ENCODE data around the gene KCNJ18.
"Not testable (repeated sequence)": the region's sequence is repeated elsewhere in the genome, so short reads cannot be mapped to it uniquely, and the experiment has no call there.

Gene KCNJ18

DNA sequence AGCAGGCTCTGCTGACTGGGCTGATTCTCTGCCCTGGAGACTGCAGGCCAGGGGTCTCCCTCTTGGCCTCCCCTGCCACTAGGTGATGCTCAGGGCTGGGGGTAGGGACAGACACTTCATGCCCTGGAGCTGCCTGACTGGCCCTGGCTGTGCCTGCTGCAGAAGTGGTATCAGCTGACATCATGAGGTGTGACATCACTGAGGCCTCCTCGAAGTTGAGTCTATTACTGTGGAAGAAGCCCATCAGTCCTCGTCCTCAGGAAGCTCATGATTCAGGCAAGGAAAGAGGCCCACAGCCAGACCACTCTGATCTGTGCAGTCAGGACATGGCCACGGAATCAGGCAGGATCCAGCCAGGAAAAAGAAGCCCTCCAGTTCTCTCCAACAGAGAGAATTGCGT, 45.9 kb downstream of the KCNJ18 start:
- not testable (repeated sequence) for H3K79me2 ChIP-seq (ENCODE audit: control insufficient read depth, insufficient read depth, low read length); H3K4me1 ChIP-seq (ENCODE audit: control insufficient read depth, low read depth, low read length); H4K8ac ChIP-seq (ENCODE audit: low read depth, low read length); H3K36me3 ChIP-seq (ENCODE audit: control insufficient read depth, insufficient read depth, low read length); H3K56ac ChIP-seq (ENCODE audit: low read length); H3K27ac ChIP-seq (ENCODE audit: low read depth, low read length); H3K18ac ChIP-seq (ENCODE audit: low read length); H3K4me3 ChIP-seq (ENCODE audit: low read length); H3K23ac ChIP-seq (ENCODE audit: low read length); H3K9ac ChIP-seq (ENCODE audit: low read length); H2AK5ac ChIP-seq (ENCODE audit: low read length); H3K4me2 ChIP-seq (ENCODE audit: low read length); H4K5ac ChIP-seq (ENCODE audit: low read length); H2BK120ac ChIP-seq (ENCODE audit: low read depth, low read length); H2BK15ac ChIP-seq (replicated peaks; ENCODE audit: low read depth); DNase-seq; H3K79me1 ChIP-seq (ENCODE audit: low read length); H2BK5ac ChIP-seq (ENCODE audit: low read length); H3K27me3 ChIP-seq (ENCODE audit: insufficient read depth, low read length, poor library complexity); H3K4ac ChIP-seq (ENCODE audit: low read depth, low read length)
- no CpG with 5 or more reads among the region's 4 CpGs for WGBS (ENCODE audit: extremely low coverage, insufficient coverage, low lambda C conversion rate)

DNA sequence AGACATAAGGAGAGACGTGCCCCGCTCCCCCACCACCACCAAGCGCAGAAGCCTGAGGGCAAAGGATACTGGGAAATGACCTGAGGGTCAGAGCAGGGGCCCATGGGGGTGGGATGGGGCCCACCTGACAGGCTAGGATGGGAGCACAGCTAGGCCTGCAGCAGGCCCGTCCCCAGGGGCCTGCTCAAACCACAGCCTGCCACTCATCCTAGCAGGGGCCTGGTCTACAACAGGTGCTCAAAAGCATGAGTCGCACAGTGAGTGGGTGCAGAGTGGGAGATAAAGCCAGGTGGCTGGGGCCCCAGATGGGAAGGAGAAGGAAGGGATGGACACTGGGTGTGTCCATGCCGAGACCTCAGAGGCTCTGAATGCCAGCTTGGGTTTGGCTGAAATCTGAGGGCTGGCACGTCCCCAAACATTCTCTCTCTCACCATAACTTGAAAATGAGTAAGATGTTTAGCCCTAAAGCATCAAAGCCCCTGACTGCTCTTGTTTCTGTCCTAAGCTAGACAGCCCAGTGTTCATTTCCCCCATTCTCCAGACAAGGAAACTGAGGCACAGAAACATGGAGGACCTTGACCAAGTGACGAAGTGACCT, 46.7 kb downstream of the KCNJ18 start:
- not testable (repeated sequence) for H3K56ac ChIP-seq (ENCODE audit: low read length); H3K4ac ChIP-seq (ENCODE audit: low read depth, low read length)
- WGBS (ENCODE audit: extremely low coverage, insufficient coverage, low lambda C conversion rate), result no CpG with 5 or more reads among the region's 8 CpGs

DNA sequence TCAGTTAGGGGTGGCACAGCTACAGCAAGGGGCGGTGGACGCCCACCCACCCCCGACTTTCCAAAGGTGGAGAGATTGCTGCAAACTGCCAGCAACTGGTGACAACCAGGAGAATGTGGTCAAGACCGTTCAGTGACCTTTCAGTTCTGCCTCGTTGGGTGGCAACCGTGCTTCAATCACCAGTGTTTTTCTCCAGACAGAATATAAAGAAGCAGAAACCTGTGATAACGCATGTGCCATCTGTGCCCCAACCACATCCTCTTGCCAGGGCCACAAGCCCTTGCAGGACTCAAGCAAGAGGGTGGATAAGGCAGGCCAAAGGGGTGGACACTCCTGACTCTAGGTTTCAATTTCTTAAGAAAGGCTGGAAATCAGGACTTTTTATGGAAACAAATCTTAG, 47.2 kb downstream of the KCNJ18 start:
- not testable (repeated sequence) for H3K4ac ChIP-seq (ENCODE audit: low read depth, low read length); H2BK15ac ChIP-seq (replicated peaks; ENCODE audit: low read depth); H3K36me3 ChIP-seq (ENCODE audit: control insufficient read depth, insufficient read depth, low read length); H3K23ac ChIP-seq (ENCODE audit: low read length); H3K4me3 ChIP-seq (ENCODE audit: low read length); H4K5ac ChIP-seq (ENCODE audit: low read length); H2BK120ac ChIP-seq (ENCODE audit: low read depth, low read length); H3K9ac ChIP-seq (ENCODE audit: low read length); H3K18ac ChIP-seq (ENCODE audit: low read length); H3K27me3 ChIP-seq (ENCODE audit: insufficient read depth, low read length, poor library complexity); DNase-seq; H3K79me1 ChIP-seq (ENCODE audit: low read length); H3K79me2 ChIP-seq (ENCODE audit: control insufficient read depth, insufficient read depth, low read length); H3K4me1 ChIP-seq (ENCODE audit: control insufficient read depth, low read depth, low read length); H4K8ac ChIP-seq (ENCODE audit: low read depth, low read length); H2BK5ac ChIP-seq (ENCODE audit: low read length); H3K4me2 ChIP-seq (ENCODE audit: low read length); H3K56ac ChIP-seq (ENCODE audit: low read length); H3K27ac ChIP-seq (ENCODE audit: low read depth, low read length); H2AK5ac ChIP-seq (ENCODE audit: low read length)
- no CpG with 5 or more reads among the region's 7 CpGs for WGBS (ENCODE audit: extremely low coverage, insufficient coverage, low lambda C conversion rate)

More for the DNA sequence above, 46.7 kb downstream of the KCNJ18 start:
- H3K27me3 ChIP-seq (ENCODE audit: insufficient read depth, low read length, poor library complexity); H2BK120ac ChIP-seq (ENCODE audit: low read depth, low read length); H3K4me2 ChIP-seq (ENCODE audit: low read length); H3K18ac ChIP-seq (ENCODE audit: low read length); H4K5ac ChIP-seq (ENCODE audit: low read length); H3K4me3 ChIP-seq (ENCODE audit: low read length); H2BK5ac ChIP-seq (ENCODE audit: low read length); H3K36me3 ChIP-seq (ENCODE audit: control insufficient read depth, insufficient read depth, low read length); H4K8ac ChIP-seq (ENCODE audit: low read depth, low read length); H3K9ac ChIP-seq (ENCODE audit: low read length); H2BK15ac ChIP-seq (replicated peaks; ENCODE audit: low read depth); H3K27ac ChIP-seq (ENCODE audit: low read depth, low read length); H3K23ac ChIP-seq (ENCODE audit: low read length); H2AK5ac ChIP-seq (ENCODE audit: low read length); H3K79me1 ChIP-seq (ENCODE audit: low read length); H3K79me2 ChIP-seq (ENCODE audit: control insufficient read depth, insufficient read depth, low read length); DNase-seq; H3K4me1 ChIP-seq (ENCODE audit: control insufficient read depth, low read depth, low read length): not testable (repeated sequence)

DNA sequence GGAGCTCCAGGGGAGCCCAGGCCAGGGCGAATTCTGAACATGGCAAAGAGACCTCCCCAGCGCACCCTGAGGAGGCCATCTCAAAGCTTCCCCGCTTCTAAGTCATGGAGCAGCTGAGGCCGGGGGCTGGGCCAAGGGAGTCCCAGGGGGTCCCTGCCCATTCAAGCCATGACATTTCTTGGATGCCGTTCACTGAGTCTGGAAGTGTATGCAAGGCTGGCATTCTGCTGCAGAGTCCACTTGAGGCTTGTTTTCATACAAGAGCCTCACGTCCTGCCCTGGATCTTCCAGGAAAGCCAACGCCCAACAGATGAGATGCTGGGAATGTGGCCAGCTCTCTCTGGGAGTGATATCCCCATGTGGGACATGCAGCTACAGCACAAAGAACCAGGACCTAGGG, 48.5 kb downstream of the KCNJ18 start:
- H3K4ac ChIP-seq (ENCODE audit: low read depth, low read length); H3K4me2 ChIP-seq (ENCODE audit: low read length); H3K79me2 ChIP-seq (ENCODE audit: control insufficient read depth, insufficient read depth, low read length); H3K79me1 ChIP-seq (ENCODE audit: low read length); H4K8ac ChIP-seq (ENCODE audit: low read depth, low read length); H3K56ac ChIP-seq (ENCODE audit: low read length); H3K27me3 ChIP-seq (ENCODE audit: insufficient read depth, low read length, poor library complexity); H4K5ac ChIP-seq (ENCODE audit: low read length); H2BK5ac ChIP-seq (ENCODE audit: low read length); H2AK5ac ChIP-seq (ENCODE audit: low read length); H3K18ac ChIP-seq (ENCODE audit: low read length); H2BK15ac ChIP-seq (replicated peaks; ENCODE audit: low read depth); H3K36me3 ChIP-seq (ENCODE audit: control insufficient read depth, insufficient read depth, low read length); H3K27ac ChIP-seq (ENCODE audit: low read depth, low read length); H3K23ac ChIP-seq (ENCODE audit: low read length); H3K4me3 ChIP-seq (ENCODE audit: low read length); H3K9ac ChIP-seq (ENCODE audit: low read length); DNase-seq; H3K4me1 ChIP-seq (ENCODE audit: control insufficient read depth, low read depth, low read length); H2BK120ac ChIP-seq (ENCODE audit: low read depth, low read length): not testable (repeated sequence)
- no CpG with 5 or more reads among the region's 7 CpGs for WGBS (ENCODE audit: extremely low coverage, insufficient coverage, low lambda C conversion rate)

DNA sequence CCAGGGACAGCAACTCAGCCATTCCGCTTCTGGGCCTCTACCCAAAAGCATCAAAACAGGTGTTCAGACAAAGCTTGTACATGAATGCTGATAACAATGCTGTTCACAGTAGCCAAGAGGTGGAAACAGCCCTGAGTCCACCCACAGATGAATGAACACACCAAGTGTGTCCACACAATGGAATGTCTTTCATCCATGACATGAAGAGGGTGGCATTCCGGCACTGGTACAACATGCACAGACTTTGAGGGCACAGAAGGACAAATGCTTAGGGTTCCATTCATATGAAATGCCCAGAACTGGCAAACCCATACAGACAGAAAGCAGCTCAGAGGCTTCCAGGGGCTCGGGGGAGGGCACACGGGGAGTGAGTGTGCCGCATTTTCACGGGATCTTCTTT, 49.2 kb downstream of the KCNJ18 start:
- not testable (repeated sequence) for H3K79me1 ChIP-seq (ENCODE audit: low read length); H2AK5ac ChIP-seq (ENCODE audit: low read length); H2BK15ac ChIP-seq (replicated peaks; ENCODE audit: low read depth); H3K4me2 ChIP-seq (ENCODE audit: low read length); H3K4me3 ChIP-seq (ENCODE audit: low read length); H4K8ac ChIP-seq (ENCODE audit: low read depth, low read length); H2BK5ac ChIP-seq (ENCODE audit: low read length); H2BK120ac ChIP-seq (ENCODE audit: low read depth, low read length); H3K4me1 ChIP-seq (ENCODE audit: control insufficient read depth, low read depth, low read length); H3K23ac ChIP-seq (ENCODE audit: low read length); H3K18ac ChIP-seq (ENCODE audit: low read length); H3K56ac ChIP-seq (ENCODE audit: low read length); H3K27me3 ChIP-seq (ENCODE audit: insufficient read depth, low read length, poor library complexity); H3K9ac ChIP-seq (ENCODE audit: low read length); H4K5ac ChIP-seq (ENCODE audit: low read length); DNase-seq; H3K79me2 ChIP-seq (ENCODE audit: control insufficient read depth, insufficient read depth, low read length); H3K27ac ChIP-seq (ENCODE audit: low read depth, low read length); H3K36me3 ChIP-seq (ENCODE audit: control insufficient read depth, insufficient read depth, low read length); H3K4ac ChIP-seq (ENCODE audit: low read depth, low read length)
- no CpG with 5 or more reads among the region's 6 CpGs for WGBS (ENCODE audit: extremely low coverage, insufficient coverage, low lambda C conversion rate)

DNA sequence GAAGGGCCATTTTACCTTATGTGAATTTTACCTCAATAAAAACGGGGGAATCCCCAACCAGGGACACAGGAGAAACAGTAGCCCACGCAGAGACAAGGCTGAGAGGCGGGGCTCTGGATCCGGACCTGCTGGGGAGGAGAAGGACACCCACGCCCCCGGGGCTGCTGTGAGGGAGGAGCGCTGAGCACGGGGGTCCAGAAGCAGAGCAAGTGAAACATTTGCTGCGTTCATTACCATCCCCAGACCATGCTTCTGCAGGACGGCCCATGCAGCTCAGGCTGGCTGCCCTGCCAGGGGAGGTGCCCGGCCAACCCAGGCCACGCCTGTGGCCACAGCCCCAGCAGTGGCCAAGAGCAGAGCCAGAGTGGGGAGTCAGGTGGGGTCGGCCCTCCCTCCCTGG, 50.0 kb downstream of the KCNJ18 start:
- Histone ChIP-seq H3K79me1 (ENCODE audit: low read length) (no peaks in the 10 kb centered on the region), H4K5ac (ENCODE audit: low read length) (no peak overlapping the region), H4K8ac (ENCODE audit: low read depth, low read length) (no peak overlapping the region), H3K27ac (ENCODE audit: low read depth, low read length) (no peak overlapping the region), H3K23ac (ENCODE audit: low read length) (no peak overlapping the region), H2AK5ac (ENCODE audit: low read length) (no peak overlapping the region), H3K4me2 (ENCODE audit: low read length) (no peak overlapping the region), H3K4me3 (ENCODE audit: low read length) (no peak overlapping the region), H2BK5ac (ENCODE audit: low read length) (no peak overlapping the region), H2BK120ac (ENCODE audit: low read depth, low read length) (no peak overlapping the region), H3K9ac (ENCODE audit: low read length) (no peak overlapping the region), H3K27me3 (ENCODE audit: insufficient read depth, low read length, poor library complexity) (no peaks in the 10 kb centered on the region), H3K56ac (ENCODE audit: low read length) (no peak overlapping the region), H3K4ac (ENCODE audit: low read depth, low read length) (no peak overlapping the region), H3K79me2 (ENCODE audit: control insufficient read depth, insufficient read depth, low read length) (no peaks in the 10 kb centered on the region), H3K36me3 (ENCODE audit: control insufficient read depth, insufficient read depth, low read length) (no peaks in the 10 kb centered on the region), H2BK15ac (replicated peaks; ENCODE audit: low read depth) (no peak overlapping the region), H3K18ac (ENCODE audit: low read length) (no peak overlapping the region), H3K4me1 (ENCODE audit: control insufficient read depth, low read depth, low read length) (no peaks in the 10 kb centered on the region)
- no CpG with 5 or more reads among the region's 13 CpGs for WGBS (ENCODE audit: extremely low coverage, insufficient coverage, low lambda C conversion rate)
- no peak for DNase-seq

All from mesendoderm (in vitro differentiated cells).